ENCODE measurements around the gene IDUA. TPM values are rescaled to one million over a fixed set of nuclear protein-coding genes. Genes with fewer than 3 reads are reported as not detected.
"Not testable (repeated sequence)": the region's sequence is repeated elsewhere in the genome, so short reads cannot be mapped to it uniquely, and the experiment has no call there.

Gene IDUA
- total RNA-seq, 4 donors from 2014 or later = 40.4 to 114 (median 71.4) TPM

DNA sequence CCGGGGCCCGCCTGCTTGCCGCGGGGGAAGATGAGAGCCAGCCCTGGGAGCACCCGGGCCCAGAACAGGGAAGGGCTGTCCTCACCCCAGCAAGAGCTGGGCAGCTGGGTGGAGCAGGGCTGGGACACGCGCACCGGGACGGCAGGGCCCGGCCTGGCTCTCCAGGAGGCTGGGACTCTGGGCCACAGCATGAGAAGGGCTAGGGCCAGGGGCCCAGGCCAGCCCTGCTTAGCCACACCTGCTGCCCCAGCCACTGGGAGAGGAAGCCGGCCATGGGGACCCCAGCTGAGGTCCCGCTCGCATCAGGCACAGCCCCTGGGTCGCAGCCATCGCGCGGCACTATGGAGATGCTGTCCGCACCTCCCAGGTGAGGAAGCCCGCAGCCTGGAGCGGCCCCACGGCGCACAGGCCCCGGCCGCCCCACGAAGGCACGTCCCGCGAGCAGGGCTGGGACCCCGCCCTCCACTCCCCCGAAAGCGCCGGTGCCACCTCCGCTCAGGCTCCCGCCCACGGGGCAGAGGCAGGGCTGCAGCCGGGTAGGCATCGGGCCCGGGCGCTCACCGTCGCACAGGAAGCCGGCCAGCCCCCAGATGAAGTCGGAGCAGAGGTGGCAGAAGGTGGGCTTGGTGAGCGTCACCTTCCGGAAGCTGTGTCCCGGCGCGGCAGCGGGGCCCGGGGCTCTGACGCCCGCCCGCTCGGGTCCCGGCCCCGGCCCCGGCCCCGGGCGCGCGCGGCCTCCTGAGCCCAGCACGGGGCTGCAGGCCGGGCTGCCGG is 14.0 kb upstream of the IDUA start:
- Histone ChIP-seq H3K9me3 (peaks cover 0 to 9% (median 0%) of the 10 kb centered on the region in 4 donors), H3K27me3 (no peaks in the 10 kb centered on the region), H3K27ac (peak overlapping the region; percentile 67 to 99 (median 86)), H3K36me3 (peaks cover 0 to 9% (median 0%) of the 10 kb centered on the region in 3 donors), H3K4me1 (peaks cover 4 to 27% (median 16%) of the 10 kb centered on the region in 4 donors), H3K4me3 (peak overlapping the region; percentile 60 to 98 (median 82))
- TF ChIP-seq, protein P1, sequence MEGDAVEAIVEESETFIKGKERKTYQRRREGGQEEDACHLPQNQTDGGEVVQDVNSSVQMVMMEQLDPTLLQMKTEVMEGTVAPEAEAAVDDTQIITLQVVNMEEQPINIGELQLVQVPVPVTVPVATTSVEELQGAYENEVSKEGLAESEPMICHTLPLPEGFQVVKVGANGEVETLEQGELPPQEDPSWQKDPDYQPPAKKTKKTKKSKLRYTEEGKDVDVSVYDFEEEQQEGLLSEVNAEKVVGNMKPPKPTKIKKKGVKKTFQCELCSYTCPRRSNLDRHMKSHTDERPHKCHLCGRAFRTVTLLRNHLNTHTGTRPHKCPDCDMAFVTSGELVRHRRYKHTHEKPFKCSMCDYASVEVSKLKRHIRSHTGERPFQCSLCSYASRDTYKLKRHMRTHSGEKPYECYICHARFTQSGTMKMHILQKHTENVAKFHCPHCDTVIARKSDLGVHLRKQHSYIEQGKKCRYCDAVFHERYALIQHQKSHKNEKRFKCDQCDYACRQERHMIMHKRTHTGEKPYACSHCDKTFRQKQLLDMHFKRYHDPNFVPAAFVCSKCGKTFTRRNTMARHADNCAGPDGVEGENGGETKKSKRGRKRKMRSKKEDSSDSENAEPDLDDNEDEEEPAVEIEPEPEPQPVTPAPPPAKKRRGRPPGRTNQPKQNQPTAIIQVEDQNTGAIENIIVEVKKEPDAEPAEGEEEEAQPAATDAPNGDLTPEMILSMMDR (IDR thresholded peaks at IDR 0.05) = no peak
- TF ChIP-seq POLR2A (IDR thresholded peaks at IDR 0.05) = no peak
- peak; percentile 35 to 77 (median 53) for DNase-seq

- H3K27ac ChIP-seq = peak within 1 kb of the TSS; percentile 67 to 99 (median 86)
- peak; percentile 38 to 68 for TF ChIP-seq POLR2A (IDR thresholded peaks at IDR 0.05)
- TF ChIP-seq, protein P1 (IDR thresholded peaks at IDR 0.05) = no peak
Observed at GRCh38 chr4:973431-974397, 13.1 kb upstream of the IDUA start, which contains the start of gene DGKQ. DGKQ (minus strand) TSS chr4:973569; CDS start chr4:973482, 87 bp downstream.

GRCh38 chr4:974668-975067 is 12.2 kb upstream of the IDUA start:
- Histone ChIP-seq H3K4me1 (peaks cover 4 to 27% (median 16%) of the 10 kb centered on the region in 4 donors), H3K36me3 (no peaks in the 10 kb centered on the region), H3K4me3 (no peak overlapping the region), H3K27me3 (no peaks in the 10 kb centered on the region), H3K27ac (no peak overlapping the region), H3K9me3 (peaks cover 0 to 9% (median 0%) of the 10 kb centered on the region in 4 donors)
- DNase-seq = peak in 1 of 3 donors; percentile 46
- TF ChIP-seq, protein P1 (IDR thresholded peaks at IDR 0.05) = no peak
- no peak for TF ChIP-seq POLR2A (IDR thresholded peaks at IDR 0.05)

More at GRCh38 chr4:973431-974397, 13.1 kb upstream of the IDUA start, which contains the start of gene DGKQ:
- Histone ChIP-seq H3K9me3 (peaks cover 0 to 9% (median 0%) of the 10 kb centered on the region in 4 donors), H3K27me3 (no peaks in the 10 kb centered on the region), H3K4me1 (peaks cover 4 to 27% (median 16%) of the 10 kb centered on the region in 4 donors), H3K4me3 (peak within 1 kb of the TSS; percentile 60 to 98 (median 82)), H3K36me3 (peaks cover 0 to 3% (median 0%) of the 10 kb centered on the region in 3 donors)
- peak; percentile 89 to 95 (median 94) for DNase-seq

DNA sequence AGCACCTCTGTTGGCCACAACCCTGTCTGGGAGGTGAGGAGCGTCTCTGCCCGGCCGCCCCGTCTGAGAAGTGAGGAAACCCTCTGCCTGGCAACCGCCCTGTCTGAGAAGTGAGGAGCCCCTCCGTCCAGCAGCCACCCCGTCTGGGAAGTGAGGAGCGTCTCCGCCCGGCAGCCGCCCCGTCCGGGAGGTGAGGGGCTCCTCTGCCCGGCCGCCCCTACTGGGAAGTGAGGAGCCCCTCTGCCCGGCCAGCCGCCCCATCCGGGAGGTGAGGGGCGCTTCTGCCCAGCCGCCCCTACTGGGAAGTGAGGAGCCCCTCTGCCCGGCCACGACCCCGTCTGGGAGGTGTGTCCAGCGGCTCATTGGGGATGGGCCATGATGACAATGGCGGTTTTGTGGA is 10.8 kb upstream of the IDUA start:
- peaks cover 4 to 20% (median 14%) of the 10 kb centered on the region in 4 donors for H3K4me1 ChIP-seq
- H3K9me3 ChIP-seq, H3K4me3 ChIP-seq, H3K27me3 ChIP-seq, H3K27ac ChIP-seq, H3K36me3 ChIP-seq, DNase-seq: not testable (repeated sequence)

- Histone ChIP-seq H3K4me3 (no peak overlapping the region), H3K4me1 (no peaks in the 10 kb centered on the region), H3K36me3 (no peaks in the 10 kb centered on the region), H3K27me3 (no peaks in the 10 kb centered on the region), H3K27ac (no peak overlapping the region), H3K9me3 (peaks cover 0 to 9% (median 0%) of the 10 kb centered on the region in 4 donors)
- TF ChIP-seq POLR2A (IDR thresholded peaks at IDR 0.05) = no peak
- TF ChIP-seq, protein P1 (IDR thresholded peaks at IDR 0.05) = no peak
- no peak for DNase-seq
Observed at GRCh38 chr4:978957-979701, 7.7 kb upstream of the IDUA start.

Measured in Peyer's patch (tissue), 4 donors.